ENCODE measurements around the gene TRUB1. TPM values are rescaled to one million over a fixed set of nuclear protein-coding genes. Genes with fewer than 3 reads are reported as not detected.

TRUB1 gene
- total RNA-seq, 1 donor from 2014 or later: 13.1 TPM

DNA sequence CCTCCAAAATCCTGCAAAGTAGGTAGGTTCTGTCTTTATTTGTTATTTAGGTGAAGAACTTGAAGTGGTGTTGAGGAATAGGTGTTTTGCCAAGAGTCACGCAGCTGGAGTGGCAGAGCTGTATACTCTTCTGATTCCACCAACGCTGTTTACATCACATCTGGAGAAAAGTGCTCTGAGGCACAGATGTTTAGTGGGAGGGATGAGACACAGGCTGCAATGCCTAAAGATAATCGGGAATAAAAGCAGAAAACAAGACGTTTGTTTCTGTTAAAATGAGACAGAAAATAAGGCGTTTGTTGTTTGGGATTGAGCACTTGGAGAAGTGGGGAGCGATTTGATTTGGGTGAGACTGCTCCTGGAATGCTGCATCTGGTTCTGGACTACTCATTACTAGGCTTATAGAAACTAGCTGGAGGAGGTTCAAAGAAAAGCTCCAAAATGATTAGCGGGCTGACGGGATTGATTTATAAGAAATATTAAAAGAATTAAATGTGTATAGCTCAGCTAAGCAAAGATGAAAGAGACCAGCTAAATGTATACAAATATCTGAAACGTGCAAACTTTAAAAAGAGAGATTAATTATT lies 54.3 kb downstream of the TRUB1 start:
- H3K27me3 ChIP-seq (ENCODE audit: low read depth): no peaks in the 10 kb centered on the region
- H3K4me1 ChIP-seq: no peaks in the 10 kb centered on the region
- no peak overlapping the region for H3K4me3 ChIP-seq
- ATAC-seq (no peak), DNase-seq (no peak)
- H3K27ac ChIP-seq: no peak overlapping the region
- no peaks in the 10 kb centered on the region for H3K9me3 ChIP-seq
- TF ChIP-seq, protein P1, sequence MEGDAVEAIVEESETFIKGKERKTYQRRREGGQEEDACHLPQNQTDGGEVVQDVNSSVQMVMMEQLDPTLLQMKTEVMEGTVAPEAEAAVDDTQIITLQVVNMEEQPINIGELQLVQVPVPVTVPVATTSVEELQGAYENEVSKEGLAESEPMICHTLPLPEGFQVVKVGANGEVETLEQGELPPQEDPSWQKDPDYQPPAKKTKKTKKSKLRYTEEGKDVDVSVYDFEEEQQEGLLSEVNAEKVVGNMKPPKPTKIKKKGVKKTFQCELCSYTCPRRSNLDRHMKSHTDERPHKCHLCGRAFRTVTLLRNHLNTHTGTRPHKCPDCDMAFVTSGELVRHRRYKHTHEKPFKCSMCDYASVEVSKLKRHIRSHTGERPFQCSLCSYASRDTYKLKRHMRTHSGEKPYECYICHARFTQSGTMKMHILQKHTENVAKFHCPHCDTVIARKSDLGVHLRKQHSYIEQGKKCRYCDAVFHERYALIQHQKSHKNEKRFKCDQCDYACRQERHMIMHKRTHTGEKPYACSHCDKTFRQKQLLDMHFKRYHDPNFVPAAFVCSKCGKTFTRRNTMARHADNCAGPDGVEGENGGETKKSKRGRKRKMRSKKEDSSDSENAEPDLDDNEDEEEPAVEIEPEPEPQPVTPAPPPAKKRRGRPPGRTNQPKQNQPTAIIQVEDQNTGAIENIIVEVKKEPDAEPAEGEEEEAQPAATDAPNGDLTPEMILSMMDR (IDR thresholded peaks at IDR 0.05): no peak
- intact Hi-C loops (cut with DNase I): no loop called here
- no peaks in the 10 kb centered on the region for H3K36me3 ChIP-seq

DNA sequence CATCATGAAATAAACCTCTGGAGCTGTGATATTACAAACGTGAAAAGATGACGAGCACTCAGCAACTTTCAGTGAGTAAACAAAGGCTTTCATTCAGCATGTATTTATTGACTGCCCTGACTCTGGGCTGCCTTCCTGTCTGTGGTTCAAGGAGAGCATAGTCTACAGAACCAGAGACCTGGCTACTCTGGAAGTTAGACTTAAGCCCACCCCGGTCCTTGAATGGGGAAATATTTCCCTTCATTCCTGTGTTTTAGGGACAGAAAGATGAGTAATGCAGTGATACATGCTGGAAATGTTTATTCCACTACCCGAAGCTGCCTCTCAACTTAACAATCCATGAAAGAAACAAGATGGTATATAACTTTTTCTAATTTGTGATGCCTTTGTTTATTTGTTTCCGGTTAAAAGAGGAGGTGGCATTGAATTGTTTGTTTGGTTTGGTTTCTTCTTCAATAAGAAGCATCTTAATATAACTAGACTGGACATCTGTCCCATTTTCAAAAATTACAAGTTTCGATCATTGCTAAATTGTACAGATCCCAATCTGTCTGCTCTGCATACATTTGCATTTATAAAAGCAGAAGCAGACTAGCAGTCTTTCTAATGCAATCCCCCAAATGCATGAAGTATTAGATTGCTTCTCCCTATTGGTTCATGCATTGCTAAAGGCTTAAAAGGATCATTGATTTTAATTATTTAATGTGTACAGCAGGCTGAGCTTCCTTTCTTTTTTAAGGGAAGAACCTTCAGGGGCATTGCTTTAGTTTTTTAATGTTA lies 57.7 kb downstream of the TRUB1 start:
- intact Hi-C loops (cut with DNase I): no loop called here
- ATAC-seq: no peak
- no peaks in the 10 kb centered on the region for H3K27me3 ChIP-seq (ENCODE audit: low read depth)
- H3K9me3 ChIP-seq: no peaks in the 10 kb centered on the region
- H3K36me3 ChIP-seq: no peaks in the 10 kb centered on the region
- DNase-seq: no peak
- TF ChIP-seq, protein P1 (IDR thresholded peaks at IDR 0.05): no peak
- H3K4me1 ChIP-seq: no peaks in the 10 kb centered on the region
- no peak overlapping the region for H3K4me3 ChIP-seq
- H3K27ac ChIP-seq: no peak overlapping the region

DNA sequence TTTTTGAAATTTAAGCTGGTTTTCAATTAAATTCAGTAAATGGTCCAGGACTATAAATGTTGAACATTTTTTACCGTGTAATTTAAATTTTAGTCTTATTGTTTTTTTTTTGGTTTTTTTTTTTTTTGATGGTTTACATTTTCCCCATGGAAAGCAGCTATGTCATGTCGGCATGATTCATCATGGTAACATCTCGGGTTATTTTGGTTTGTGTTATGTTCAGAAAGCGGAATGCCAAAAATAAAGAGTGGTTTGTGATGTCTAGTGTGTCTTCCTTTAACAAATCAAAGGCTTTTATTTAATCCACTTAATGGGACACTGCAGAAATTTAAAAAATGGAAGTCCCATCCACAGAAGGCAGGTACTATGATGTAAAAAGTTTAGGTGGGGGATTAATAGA lies 58.5 kb downstream of the TRUB1 start:
- Histone ChIP-seq H3K27ac (no peak overlapping the region), H3K27me3 (ENCODE audit: low read depth) (no peaks in the 10 kb centered on the region), H3K9me3 (no peaks in the 10 kb centered on the region), H3K36me3 (no peaks in the 10 kb centered on the region), H3K4me3 (no peak overlapping the region), H3K4me1 (no peaks in the 10 kb centered on the region)
- TF ChIP-seq, protein P1 (IDR thresholded peaks at IDR 0.05): no peak
- ATAC-seq (no peak), DNase-seq (no peak)
- intact Hi-C loops (cut with DNase I): no loop called here

DNA sequence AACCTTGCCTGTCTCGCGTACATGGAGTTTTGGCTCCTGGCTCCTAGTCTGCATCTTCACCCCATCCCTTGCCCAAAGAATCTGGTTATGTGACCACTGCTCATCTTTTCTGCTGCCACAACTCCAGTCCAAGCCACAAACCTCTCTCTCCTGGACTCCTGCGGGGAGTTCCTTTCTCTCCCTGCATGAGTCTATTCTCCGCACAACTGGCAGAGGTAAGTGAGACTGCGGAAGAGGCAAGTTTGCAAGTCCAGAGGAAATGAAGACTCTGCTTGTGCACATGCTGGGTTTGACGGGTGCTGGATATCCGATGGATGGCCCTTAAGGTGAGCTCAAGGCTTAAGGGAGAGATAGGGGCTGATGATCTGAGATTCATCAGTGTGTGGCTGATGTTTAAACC lies 61.0 kb downstream of the TRUB1 start:
- Histone ChIP-seq H3K36me3 (no peaks in the 10 kb centered on the region), H3K27ac (no peak overlapping the region), H3K4me1 (no peaks in the 10 kb centered on the region), H3K27me3 (ENCODE audit: low read depth) (no peaks in the 10 kb centered on the region), H3K9me3 (no peaks in the 10 kb centered on the region), H3K4me3 (no peak overlapping the region)
- no peak for DNase-seq
- ATAC-seq: no peak
- intact Hi-C loops (cut with DNase I): no loop called here
- TF ChIP-seq, protein P1 (IDR thresholded peaks at IDR 0.05): no peak

DNA sequence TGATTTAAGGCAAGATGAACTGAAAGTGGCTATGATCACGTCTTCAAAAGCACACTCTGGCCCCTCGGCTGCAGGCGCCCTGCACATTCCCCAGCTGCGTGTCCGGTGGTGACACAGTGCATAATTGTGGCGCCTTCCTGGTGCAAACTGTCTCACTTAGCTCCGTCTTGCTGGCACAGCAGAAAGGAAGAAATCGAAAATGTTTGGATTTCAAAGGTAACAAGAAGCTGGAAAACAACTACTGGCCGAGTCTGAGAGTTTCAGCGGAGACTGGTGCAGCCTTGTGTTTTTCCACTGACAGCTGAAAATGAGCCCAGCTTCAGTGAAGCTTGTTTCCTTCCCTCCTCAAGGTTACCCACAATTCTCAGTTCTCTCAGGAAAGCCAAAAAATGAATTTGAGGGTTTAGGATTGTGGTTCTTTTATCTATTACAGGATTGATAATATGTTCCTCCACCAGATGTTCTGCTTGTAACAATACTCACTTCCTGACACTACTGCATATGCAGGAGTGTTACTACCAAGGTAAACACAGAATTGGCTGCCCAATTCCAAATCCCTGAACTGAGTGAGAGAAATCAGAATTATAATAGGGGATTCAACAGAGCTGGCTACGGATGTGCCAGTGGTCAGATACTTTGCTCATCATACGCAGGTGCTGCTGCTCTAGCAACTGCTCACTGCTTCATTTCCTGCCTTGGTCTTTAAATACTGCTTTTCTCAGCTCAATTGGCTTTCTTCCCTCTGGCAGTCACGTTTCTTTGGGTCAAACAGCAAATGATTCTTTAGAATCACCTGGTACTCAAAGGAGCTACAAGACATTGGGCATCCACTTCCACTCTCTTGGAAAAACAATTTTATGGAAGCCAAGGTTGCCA lies 63.7 kb downstream of the TRUB1 start:
- no peaks in the 10 kb centered on the region for H3K9me3 ChIP-seq

More for the DNA sequence above, 63.7 kb downstream of the TRUB1 start:
- no peaks in the 10 kb centered on the region for H3K4me1 ChIP-seq
- no peaks in the 10 kb centered on the region for H3K27me3 ChIP-seq (ENCODE audit: low read depth)
- no peak for ATAC-seq
- H3K27ac ChIP-seq: peak overlapping the region; percentile 22
- intact Hi-C loops (cut with DNase I): no loop called here
- TF ChIP-seq, protein P1 (IDR thresholded peaks at IDR 0.05): no peak
- no peak for DNase-seq
- no peaks in the 10 kb centered on the region for H3K36me3 ChIP-seq
- H3K4me3 ChIP-seq: peak overlapping the region; percentile 22

Data from lower lobe of right lung (tissue), 2 donors.